ENCODE data around the gene ACVR1. TPM values are rescaled to one million over a fixed set of nuclear protein-coding genes. Genes with fewer than 3 reads are reported as not detected.

Gene ACVR1
- total RNA-seq, 1 donor from 2014 or later, result 4.4 TPM

- no peak for TF ChIP-seq CTCF (IDR thresholded peaks at IDR 0.05)
- POLR2A ChIA-PET, result no interaction called here
- CTCF ChIA-PET, result interaction anchor here (2.7 kb wide), 1 partner anchor 234 kb away, joined by 10 read pairs; no protein-coding TSS in a partner anchor
- Mint-ChIP-seq H3K4me1 (no peaks in the 10 kb centered on the region), H3K9me3 (no peaks in the 10 kb centered on the region), H3K27me3 (no peaks in the 10 kb centered on the region), H3K27ac (no peak overlapping the region), H3K36me3 (ENCODE audit: low read depth) (peaks cover 29% of the 10 kb centered on the region), H3K4me3 (no peak overlapping the region)
- DNase-seq, result no peak
- intact Hi-C loops (cut with micrococcal nuclease), result loop anchor here (1.0 kb wide), 3 partner anchors 233 to 977 kb away; no protein-coding TSS in a partner anchor
- ATAC-seq (ENCODE audit: low read depth), result no peak
Measured at GRCh38 chr2:157777427-157777826, 98.7 kb downstream of the ACVR1 start.

- CTCF ChIA-PET, result no interaction called here
- DNase-seq, result no peak
- intact Hi-C loops (cut with micrococcal nuclease), result no loop called here
- H3K27ac Mint-ChIP-seq, result no peak overlapping the region
- ATAC-seq (ENCODE audit: low read depth), result no peak
- H3K27me3 Mint-ChIP-seq, result no peaks in the 10 kb centered on the region
- POLR2A ChIA-PET, result no interaction called here
- H3K4me3 Mint-ChIP-seq, result no peak overlapping the region
- peaks cover 33% of the 10 kb centered on the region for H3K36me3 Mint-ChIP-seq (ENCODE audit: low read depth)
- no peaks in the 10 kb centered on the region for H3K9me3 Mint-ChIP-seq
- no peaks in the 10 kb centered on the region for H3K4me1 Mint-ChIP-seq
- TF ChIP-seq CTCF (IDR thresholded peaks at IDR 0.05), result no peak
Measured at GRCh38 chr2:157771234-157771633, 104.9 kb downstream of the ACVR1 start.

GRCh38 chr2:157769856-157770255 is 106.3 kb downstream of the ACVR1 start:
- CTCF ChIA-PET, result no interaction called here
- intact Hi-C loops (cut with micrococcal nuclease), result no loop called here
- H3K27me3 Mint-ChIP-seq, result no peaks in the 10 kb centered on the region
- ATAC-seq (ENCODE audit: low read depth) (no peak), DNase-seq (no peak)
- no peak overlapping the region for H3K4me3 Mint-ChIP-seq
- POLR2A ChIA-PET, result no interaction called here
- H3K4me1 Mint-ChIP-seq, result no peaks in the 10 kb centered on the region
- H3K36me3 Mint-ChIP-seq (ENCODE audit: low read depth), result peaks cover 39% of the 10 kb centered on the region
- H3K9me3 Mint-ChIP-seq, result no peaks in the 10 kb centered on the region
- no peak for TF ChIP-seq CTCF (IDR thresholded peaks at IDR 0.05)
- H3K27ac Mint-ChIP-seq, result no peak overlapping the region

GRCh38 chr2:157764386-157764785 is 111.7 kb downstream of the ACVR1 start:
- Mint-ChIP-seq H3K4me1 (peaks cover 2% of the 10 kb centered on the region), H3K27ac (no peak overlapping the region), H3K27me3 (no peaks in the 10 kb centered on the region), H3K9me3 (peaks cover 3% of the 10 kb centered on the region), H3K4me3 (no peak overlapping the region), H3K36me3 (ENCODE audit: low read depth) (peaks cover 28% of the 10 kb centered on the region)
- DNase-seq (no peak), ATAC-seq (ENCODE audit: low read depth) (no peak)
- CTCF ChIA-PET, result no interaction called here
- intact Hi-C loops (cut with micrococcal nuclease), result no loop called here
- no peak for TF ChIP-seq CTCF (IDR thresholded peaks at IDR 0.05)
- POLR2A ChIA-PET, result no interaction called here

- CTCF ChIA-PET, result no interaction called here
- ATAC-seq (ENCODE audit: low read depth) (no peak), DNase-seq (no peak)
- peaks cover 2% of the 10 kb centered on the region for H3K4me1 Mint-ChIP-seq
- POLR2A ChIA-PET, result no interaction called here
- H3K9me3 Mint-ChIP-seq, result peaks cover 8% of the 10 kb centered on the region
- peaks cover 39% of the 10 kb centered on the region for H3K36me3 Mint-ChIP-seq (ENCODE audit: low read depth)
- no peak for TF ChIP-seq CTCF (IDR thresholded peaks at IDR 0.05)
- H3K27me3 Mint-ChIP-seq, result no peaks in the 10 kb centered on the region
- no peak overlapping the region for H3K27ac Mint-ChIP-seq
- H3K4me3 Mint-ChIP-seq, result no peak overlapping the region
- intact Hi-C loops (cut with micrococcal nuclease), result no loop called here
Measured at GRCh38 chr2:157761520-157761919, 114.6 kb downstream of the ACVR1 start.

All from activated B cell treated with CpG ODN at 0.5 μM for 24 hours (primary cell).